SIG-M5 (cell line): Measurements from ENCODE around the gene SULT1A2.
"Not testable (repeated sequence)": the region's sequence is repeated elsewhere in the genome, so short reads cannot be mapped to it uniquely, and the experiment has no call there.

ENCODE experiments used
- DNase-seq: peaks from one replicate; lab custom pipeline; 2025; lab: John Stamatoyannopoulos, UW

SULT1A2 gene

DNA sequence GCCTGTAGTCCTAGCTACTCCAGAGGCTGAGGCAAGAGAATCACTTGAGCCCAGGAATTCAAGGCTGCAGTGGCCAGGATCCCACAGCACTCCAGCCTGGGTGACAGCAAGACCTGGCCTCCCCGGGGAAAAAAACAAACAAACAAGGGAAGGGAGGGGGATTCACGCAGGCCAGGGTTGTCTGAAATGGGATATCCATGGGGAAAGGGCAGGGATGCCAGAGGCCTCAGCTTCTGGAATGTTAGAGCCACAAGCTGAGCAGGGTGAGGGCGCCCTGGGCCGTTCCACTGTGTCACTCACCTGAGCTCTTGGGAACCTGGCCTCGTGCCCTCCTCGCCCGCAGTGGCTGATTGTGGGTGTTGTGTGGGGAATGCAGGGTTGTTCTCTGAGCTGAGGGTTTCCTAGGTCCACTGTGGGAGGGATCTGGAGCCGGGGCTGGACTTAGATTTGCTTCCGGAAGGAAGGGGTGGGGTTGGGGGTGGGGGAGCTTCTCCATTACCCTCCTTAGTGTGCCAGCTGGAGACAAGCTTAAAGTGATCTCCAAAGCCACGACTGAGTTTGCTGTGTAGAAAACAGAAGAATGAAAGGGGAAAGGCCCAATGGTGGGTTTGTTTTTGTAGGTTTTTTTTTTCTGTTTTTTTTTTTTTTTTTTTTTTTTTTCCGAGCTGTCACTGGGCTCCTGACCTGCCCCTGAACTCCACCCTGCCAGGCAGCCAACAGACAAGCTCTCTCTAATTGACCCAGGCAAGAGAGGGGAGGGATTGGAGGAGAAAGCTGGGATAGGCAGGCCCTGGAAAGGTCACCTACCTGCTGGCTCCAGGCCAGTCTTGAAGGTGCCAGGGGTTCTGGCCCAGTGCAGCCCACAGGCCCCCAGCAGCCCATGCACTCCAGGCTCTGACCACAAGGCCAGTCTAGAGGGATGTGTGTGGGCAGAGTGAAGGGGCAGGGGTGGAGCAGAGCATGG lies 13.1 kb upstream of the SULT1A2 start, which contains the start of gene SULT1A1:
Gene SULT1A1 (minus strand): TSS at position 414 of the 964 bp plus-strand sequence. CDS start 1,189 bp downstream, outside the sequence.
- DNase-seq: no peak

DNA sequence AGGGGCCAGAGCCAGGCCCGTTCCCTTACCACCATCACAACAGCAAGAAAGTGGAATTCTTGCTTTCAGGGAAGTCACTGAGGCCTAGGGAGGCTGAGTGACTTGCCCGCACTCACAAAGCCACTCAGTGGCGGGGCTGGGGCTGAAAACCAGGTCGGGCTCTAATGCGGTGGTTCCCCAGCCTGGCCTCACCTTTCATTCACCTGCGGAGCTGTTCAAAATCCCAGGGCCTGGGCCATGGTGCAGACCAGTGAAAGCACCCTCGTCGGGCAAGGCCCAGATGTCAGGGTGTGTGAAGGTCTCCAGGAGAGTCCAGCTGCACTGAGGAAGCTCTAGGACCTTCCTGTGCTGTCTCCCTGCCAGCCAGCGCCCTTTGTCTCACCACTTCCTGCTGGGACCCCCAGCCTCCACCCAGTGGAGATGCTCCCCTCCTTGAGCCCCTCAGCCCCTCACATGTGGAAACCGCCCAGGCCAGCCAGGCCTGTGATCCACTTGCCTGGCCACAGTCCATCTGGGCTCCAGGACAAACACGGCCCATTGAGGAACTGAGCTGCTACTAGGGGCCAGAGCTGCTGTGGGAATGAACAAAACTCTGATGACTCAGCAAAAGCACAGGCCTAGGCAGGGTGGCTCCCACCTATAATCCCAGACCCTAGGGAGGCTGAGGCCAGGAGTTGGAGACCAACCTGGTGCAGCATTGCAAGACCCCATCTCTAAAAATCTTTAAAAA lies 12.2 kb upstream of the SULT1A2 start:
- not testable (repeated sequence) for DNase-seq

DNA sequence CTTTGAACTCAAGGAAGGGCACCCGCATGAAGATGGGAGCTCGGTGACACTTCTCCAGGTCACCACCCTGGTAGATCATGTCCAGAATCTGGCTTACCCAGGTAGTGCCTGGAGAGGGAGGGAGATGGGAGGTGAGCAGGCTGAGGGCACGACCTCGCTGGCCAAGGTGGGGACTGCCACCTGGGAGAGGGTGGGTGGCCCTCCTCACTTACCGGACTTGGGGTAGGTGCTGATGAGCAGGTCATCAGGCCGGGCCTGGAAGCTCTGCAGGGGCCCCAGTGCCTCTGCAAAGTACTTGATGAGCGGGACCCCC lies 11.6 kb upstream of the SULT1A2 start:
- DNase-seq: not testable (repeated sequence)

DNA sequence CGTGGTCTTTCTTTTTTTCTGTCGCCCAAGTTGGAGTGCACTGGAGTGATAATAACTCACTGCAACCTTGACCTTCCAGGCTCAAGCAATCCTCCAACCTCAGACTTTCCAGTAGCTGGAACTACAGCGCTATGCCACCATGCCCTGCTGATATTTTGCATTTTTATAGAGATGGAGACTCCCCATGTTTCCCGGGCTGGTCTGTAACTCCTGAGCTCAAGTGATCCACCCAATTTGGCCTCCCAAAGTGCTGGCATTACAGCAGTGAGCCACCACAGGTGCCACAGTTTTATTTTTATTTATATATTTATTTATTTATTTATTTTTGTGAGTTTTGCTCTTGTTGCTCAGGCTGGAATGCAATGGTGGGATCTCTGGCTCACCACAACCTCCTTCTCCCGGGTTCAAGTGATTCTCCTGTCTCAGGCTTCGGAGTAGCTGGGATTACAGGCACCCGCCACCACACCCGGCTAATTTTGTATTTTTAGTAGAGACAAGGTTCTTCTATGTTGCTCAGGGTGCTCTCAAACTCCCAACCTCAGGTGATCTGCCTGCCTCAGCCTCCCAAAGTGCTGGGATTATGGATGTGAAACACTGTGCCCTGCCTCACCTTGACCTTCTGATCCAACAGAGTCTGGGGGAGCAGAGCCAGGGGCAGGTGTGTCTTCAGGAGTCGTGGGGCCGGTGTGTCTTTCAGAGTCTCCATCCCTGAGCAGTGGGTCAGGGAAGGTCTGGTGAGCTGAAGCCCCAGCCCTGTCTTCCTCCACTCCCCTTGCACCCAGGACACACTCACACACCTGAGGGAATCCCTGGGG lies 11.0 kb upstream of the SULT1A2 start:
- DNase-seq: not testable (repeated sequence)

DNA sequence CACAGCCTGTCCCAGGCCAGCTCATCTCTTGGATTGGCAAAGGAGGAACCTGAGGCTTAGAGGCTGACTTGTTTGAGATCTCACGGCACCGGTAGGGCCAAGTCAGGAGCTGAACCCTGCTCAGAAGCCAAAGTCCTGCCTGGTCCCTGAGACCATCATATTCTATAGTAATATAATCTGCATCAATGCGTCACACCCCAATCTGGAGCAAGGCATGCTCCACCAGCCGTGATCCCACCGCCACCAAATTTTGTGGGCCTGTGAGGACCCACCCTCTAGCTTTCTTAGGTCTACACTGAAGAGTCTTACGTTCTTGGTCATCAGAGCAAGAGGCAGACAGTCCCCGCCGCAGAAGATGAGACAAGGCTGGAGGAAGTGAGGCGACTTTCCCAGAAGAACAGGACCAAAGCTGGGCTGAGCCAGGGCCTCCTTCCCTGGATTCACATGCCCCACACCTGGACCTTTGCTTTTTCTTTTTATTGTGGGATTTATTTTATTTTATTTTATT lies 10.3 kb upstream of the SULT1A2 start:
- no peak for DNase-seq

DNA sequence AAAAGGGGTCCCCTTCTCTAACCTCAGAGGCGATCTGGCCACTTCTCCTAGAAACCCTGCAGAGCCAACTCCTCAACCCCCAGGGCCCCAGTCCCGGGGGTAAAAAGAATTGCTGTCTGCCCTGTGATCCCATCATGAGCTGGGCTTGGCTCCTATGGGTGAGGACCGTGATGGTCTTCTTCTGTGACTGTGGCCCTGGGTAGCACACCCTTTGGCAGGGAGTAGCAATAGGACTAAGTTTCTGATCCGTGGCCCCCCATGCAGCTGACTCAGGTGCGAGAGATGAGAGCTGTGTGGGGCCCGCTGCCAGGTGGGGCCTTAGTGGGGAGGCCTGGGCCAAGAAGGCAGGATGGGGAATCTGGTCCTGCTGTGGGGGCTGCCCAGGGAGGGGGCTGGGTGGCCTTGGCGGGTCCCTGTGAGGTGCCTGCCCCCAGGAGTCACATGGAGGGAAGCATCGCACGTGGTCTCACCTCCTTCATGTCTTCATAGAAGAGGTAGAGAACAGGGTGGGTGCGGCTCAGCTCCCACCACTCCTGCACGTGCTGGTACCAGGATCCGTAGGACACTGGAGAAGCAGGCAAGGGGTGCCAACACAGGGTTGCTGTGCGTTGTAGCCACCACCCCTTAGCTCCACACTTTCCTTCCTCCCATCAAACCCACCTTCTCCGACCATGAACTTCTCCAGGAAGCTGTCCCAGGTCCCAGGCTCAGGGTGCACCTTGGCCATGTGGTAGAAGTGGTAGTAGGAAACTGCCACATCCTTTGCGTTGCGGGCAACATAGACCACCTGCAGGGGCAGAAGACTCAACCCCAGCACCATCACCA lies 9.7 kb upstream of the SULT1A2 start:
- no peak for DNase-seq

DNA sequence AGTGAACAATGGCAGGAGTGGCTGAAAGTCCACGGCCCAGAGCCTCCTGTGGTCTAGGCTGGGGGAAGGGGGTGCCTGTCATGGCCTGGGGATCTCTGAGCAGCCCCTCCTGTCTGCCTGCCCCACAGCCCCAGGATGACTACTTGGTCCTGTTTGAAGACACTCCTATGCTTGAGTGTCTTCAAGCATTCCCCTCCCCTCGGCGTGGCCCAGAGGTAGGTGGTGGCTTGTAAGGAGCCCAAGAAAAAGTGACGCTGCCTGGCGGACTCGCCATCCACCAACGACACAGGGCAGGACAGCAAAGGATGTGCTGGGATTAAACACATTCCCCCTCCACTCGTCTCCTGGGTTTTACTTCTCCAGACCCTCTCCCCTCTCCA lies 7.3 kb upstream of the SULT1A2 start:
- DNase-seq: no peak

DNA sequence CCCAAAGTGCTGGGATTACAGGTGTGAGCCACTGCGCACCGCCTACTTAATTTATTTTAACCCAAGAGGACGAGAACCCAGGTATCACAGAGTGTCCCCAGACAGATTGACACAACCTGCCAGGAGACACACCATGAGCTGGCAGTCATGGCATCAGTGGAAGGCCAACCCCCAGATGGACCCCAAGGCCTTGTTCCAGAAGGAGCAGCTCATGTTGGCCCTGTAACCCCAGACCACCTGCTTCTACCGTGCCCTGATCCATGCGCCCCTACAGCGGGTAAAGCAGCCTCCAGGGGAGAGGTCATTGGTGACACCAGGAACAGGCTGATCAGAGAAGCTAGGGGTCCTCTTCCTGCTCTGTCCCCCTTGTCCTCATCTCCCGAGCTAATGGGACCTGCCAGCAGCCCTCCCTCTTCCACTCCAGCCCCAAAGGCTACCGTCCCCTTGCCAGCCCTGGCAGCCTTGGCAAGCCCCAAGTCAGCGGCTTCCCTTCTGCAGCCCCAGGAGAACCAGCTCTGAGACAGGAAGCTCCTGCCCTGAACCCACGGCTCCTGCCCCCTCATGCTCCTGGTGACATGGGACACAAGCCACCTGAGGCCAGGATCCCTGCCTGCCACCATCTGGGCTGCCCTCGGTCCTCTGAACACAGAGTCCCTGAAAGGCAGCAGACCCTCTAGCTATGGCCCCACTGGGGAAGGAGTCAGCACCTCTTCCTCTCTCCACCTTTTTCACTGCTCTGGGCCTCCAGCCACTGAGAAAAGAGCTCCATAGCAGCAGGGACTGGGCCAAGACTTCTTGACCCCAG lies 6.7 kb upstream of the SULT1A2 start:
- DNase-seq: no peak

DNA sequence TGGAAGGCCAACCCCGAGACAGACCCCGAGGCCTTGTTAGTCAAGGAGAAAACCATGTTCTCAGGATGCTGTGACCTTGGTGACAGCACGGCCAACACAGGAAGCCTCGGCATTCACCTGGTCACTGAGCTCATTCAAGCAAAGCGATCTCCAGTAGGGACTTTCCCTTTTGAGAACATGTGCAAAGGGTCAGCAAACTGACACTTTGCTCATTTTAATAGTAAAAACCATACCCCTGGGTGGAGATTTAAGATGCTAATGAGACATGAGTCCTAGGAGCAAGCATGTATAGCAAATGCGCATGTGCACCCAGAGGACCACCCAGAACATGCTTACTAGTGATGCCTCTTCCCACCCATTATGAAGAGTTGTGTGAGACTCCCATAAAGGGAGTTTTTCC lies 5.7 kb upstream of the SULT1A2 start:
- no peak for DNase-seq

DNA sequence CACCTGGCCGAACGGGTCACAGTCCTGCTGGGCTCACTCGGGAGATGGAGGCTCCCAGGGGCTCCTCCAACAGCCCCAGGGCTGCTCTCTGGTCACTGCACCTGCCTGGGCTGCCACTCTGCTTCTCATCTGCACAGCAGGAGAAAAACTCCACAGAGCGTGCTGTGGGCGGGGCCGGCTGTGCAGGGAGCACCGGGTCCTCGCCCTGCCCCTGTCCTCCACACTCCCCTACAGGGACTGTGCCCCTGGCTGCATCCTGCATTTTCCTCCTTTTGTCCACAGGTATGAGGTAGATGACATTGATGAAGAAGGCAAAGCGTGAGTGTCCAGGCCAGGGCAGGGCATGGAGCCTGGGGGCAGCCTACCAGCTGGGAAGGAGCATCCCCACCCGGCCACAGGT lies 5.2 kb upstream of the SULT1A2 start:
- not testable (repeated sequence) for DNase-seq

DNA sequence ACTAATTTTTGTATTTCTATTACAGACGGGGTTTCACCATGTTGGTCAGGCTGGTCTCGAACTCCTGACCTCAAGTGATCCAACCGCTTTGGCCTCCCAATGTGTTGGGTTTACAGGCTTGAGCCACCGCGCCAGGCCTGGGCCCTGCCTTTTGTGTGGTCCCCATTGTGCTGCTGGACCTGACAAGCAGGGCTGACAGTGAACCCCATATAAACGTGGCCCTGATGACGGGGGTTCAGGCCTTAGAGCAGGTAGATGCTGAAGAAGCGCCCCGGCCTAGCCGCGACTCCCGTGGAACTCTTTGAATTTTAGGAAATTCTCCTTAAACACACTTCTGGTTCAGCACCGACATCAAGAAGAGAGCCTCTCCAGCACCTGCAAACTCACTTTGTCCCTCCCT lies 4.7 kb upstream of the SULT1A2 start:
- not testable (repeated sequence) for DNase-seq

DNA sequence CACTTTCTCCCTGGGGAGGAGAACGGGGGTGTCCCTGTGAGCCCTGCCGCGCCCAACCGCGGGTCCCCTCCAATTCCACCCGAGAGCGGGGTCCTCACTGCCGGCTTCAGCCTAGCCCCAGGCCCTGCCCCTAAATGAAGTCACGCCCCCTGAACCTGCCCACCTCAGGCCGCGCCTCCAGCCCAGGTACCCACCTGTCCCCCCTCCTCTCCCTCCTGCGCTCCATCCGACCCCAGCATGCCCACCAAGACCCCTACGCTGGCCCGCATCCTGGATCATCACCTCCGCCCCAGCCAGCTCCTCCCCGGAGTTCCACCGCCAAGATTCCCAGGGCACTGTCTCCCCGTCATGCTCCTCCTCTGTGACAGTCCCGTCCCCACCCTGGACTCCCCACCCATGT lies 4.1 kb upstream of the SULT1A2 start:
- DNase-seq: not testable (repeated sequence)

DNA sequence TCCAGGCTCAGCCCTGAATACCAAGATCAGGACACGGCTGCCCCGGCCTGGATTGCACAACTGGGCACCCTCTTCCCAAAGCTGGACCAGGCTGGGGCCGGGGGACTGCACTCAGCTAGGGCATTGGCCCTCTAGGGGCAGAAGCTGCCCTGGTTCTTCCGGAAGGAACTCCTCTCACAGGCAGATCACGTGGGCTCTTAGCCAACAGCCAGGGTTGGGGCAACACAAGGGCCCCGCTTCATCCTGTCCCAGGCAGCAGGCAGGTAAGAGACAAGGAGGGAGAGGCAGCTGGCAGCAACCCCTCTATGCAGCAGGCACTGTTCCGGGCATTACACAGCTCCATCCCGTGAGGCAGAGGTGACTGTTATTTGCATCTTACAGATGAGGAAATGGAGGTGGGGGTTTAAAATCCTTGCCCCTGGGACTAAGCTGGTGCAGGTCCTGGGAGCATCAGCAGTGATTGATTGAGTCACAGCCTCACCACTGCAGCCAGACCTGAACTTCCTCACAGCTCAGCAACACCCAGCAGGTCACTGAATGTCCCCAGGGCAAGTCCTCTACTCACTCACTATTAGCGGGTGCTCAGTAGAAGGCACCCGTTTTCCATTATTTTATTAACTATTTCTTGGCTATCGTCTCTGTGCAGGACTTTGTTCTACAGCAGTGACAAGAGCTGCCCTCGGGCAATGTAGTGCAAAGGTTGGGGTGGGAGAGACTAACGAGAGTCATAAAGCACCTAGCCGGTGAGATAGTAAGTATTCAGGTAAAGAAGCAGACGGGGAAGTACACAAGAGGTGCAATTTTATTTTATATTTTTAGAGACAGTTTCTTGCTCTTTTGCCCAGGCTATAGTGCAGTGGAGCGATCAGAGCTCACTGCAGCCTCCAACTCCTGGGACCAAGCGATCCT lies 2.8 kb upstream of the SULT1A2 start:
- not testable (repeated sequence) for DNase-seq

DNA sequence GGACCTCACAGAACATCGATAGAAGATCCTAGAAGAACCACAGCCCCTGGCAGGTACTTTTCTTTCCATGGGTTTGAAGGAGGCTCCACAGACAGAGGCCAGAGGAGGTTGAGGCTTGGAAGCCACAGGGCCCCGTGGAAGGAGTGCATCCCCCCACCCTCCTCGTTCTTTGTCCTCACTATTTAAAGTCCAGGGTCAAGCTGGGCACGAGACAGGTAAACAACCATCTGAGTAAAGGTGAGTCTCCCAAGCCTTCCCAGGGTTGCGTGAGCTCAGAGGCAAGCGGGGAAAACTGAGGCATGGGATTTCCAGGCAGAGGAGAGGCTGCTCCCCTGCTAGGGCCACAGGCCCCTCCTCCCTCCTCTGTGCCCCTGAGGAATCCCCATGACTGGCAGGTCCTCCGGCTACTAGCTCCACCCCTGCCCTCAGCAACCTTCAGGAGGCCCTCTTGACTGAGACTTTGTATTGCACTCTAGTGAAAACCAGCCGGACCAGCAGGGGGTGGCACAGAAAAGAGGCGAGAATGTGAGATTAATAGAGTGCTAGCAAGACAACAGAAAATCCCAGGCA lies 927 bp upstream of the SULT1A2 start:
- no peak for DNase-seq

DNA sequence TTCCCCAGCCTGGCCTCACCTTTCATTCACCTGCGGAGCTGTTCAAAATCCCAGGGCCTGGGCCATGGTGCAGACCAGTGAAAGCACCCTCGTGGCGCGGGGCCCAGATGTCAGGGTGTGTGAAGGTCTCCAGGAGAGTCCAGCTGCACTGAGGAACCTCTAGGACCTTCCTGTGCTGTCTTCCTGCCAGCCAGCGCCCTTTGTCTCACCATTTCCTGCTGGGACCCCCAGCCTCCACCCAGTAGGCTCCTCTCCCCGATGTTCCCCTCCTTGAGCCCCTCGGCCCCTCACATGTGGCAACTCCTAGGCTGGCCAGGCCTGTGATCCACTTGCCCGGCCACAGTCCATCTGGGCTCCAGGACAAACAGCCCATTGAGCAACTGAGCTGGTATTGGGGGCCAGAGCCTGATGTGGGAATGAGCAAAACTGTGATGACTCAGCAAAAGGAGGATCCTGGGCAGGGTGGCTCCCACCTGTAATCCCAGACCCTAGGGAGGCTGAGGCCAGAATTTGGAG lies 677 bp downstream of the SULT1A2 start:
- no peak for DNase-seq

DNA sequence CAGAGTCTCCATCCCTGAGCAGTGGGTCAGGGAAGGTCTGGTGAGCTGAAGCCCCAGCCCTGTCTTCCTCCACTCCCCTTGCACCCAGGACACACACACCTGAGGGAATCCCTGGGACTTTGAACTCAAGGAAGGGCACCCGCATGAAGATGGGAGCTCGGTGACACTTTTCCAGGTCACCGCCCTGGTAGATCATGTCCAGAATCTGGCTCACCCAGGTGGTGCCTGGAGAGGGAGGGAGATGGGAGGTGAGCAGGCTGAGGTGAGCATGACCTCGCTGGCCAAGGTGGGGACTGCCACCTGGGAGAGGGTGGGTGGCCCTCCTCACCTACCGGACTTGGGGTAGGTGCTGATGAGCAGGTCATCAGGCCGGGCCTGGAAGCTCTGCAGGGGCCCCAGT lies 1.4 kb downstream of the SULT1A2 start:
- not testable (repeated sequence) for DNase-seq

DNA sequence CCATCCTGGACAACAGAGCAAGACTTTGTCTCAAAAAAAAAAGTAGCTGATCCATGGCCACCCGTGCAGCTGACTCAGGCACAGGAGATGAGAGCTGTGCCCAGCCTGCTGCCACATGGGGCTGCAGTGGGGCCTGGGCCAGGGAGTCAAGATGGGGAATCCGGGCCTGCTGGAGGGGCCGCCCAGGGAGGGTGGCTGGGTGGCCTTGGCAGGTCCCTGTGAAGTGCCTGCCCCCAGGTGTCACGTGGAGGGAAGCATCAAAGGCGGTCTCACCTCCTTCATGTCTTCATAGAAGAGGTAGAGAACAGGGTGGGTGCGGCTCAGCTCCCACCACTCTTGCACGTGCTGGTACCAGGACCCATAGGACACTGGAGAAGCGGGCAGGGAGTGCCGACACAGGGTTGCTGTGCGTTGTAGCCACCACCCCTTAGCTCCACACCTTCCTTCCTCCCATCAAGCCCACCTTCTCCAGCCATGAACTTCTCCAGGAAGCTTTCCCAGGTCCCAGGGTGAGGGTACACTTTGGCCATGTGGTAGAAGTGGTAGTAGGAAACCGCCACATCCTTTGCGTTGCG lies 3.8 kb downstream of the SULT1A2 start:
- DNase-seq: no peak

DNA sequence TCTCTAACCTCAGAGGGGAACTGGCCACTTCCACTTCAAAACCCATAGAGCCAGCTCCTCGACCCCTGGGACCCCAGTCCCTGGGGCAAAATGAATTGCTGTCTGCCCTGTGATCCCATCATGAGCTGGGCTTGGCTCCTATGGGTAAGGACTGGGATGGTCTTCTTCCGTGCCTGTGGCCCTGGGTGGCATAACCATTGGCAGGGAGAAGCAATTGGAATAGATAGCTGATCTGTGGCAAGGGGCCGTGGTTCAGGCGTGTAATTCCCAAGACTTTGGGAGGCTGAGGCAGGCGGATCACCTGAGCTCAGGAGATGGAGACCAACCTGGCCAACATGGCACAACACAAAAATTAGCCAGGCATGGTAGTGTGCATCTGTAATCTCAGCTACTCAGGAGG lies 4.3 kb downstream of the SULT1A2 start:
- no peak for DNase-seq
